HG03354 (cell line): ENCODE measurements around the gene ZNF837.

Source experiments
- ATAC-seq: cut with Tn5 transposase; IDR thresholded peaks from one replicate; pipeline ENCODE4 v1.9.1; 2021; ENCODE audit warnings: mild to moderate bottlenecking; ENCODE audit not compliant: unreplicated experiment, poor library complexity, severe bottlenecking

ZNF837 gene

GRCh38 chr19:58328999-58329398 lies 51.8 kb downstream of the ZNF837 start:
- no peak for ATAC-seq

GRCh38 chr19:58326914-58327726 lies 53.7 kb downstream of the ZNF837 start, which contains the start of gene ZSCAN22:
Gene ZSCAN22 (plus strand): TSS chr19:58326994. CDS start chr19:58334803, 7,809 bp downstream.
- peak; percentile 92 for ATAC-seq

GRCh38 chr19:58326501-58326913 lies 54.3 kb downstream of the ZNF837 start:
- no peak for ATAC-seq

GRCh38 chr19:58325311-58326022 lies 55.4 kb downstream of the ZNF837 start:
- ATAC-seq: no peak

DNA sequence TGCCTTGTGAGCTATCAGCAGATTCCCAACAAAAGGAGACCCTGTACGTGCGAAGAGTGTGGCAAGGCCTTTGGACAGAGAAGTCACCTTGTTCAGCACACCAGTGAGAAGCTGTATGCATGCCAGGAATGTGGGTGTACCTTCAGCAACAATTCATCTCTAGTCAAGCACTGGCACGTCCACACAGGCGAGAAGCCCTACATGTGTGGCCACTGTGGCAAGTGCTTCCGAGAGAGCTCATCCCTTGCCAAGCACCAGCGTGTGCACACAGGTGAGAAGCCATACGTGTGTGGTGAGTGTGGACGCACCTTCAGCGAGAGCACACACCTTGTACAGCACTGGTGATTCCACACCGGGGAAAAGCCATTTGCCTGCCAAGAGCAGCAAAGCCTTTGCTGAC lies 61.6 kb downstream of the ZNF837 start:
- ATAC-seq: no peak

- no peak for ATAC-seq
Measured at GRCh38 chr19:58318297-58318696, 62.5 kb downstream of the ZNF837 start.
